A549 (cell line): ENCODE results near the gene MS4A4A.

Experiments
- BHLHE40 ChIP-seq: IDR thresholded peaks from 2 replicates; pipeline ENCODE4 v1.6.1; 2012; ENCODE audit warnings: low read depth, low read length, inconsistent platforms
- EP300 ChIP-seq, 2 experiments: fragments of >200 bp; sonication (Bioruptor Twin); formaldehyde crosslinking; IDR thresholded peaks; 2 replicates in 1 of 2; 3 replicates in 1 of 2; pipeline ENCODE4 v1.6.1; 2016 to 2017
- ESRRA ChIP-seq: fragments of 150-350 bp; IDR thresholded peaks from 2 replicates; pipeline ENCODE4 v1.6.1; 2014; ENCODE audit warnings: mild to moderate bottlenecking, low read length, borderline replicate concordance
- FOXS1 ChIP-seq: fragments of 250-450 bp; sonication (Bioruptor Pico); IDR thresholded peaks from 2 replicates; pipeline ENCODE4 v1.5.0; 2020; ENCODE audit warnings: mild to moderate bottlenecking, moderate library complexity
- JUN ChIP-seq, 2 experiments: fragments of >200 bp; sonication (Bioruptor Twin); formaldehyde crosslinking; IDR thresholded peaks; 2 replicates in 1 of 2; 3 replicates in 1 of 2; pipeline ENCODE4 v1.6.1; 2016 to 2017
- MAX ChIP-seq: IDR thresholded peaks from 2 replicates; pipeline ENCODE4 v1.6.1; 2012
- NR3C1 ChIP-seq: fragments of >200 bp; sonication (Bioruptor Twin); formaldehyde crosslinking; IDR thresholded peaks from 3 replicates; pipeline ENCODE4 v1.6.1; 2017
- POLR2A ChIP-seq: IDR thresholded peaks from 2 replicates; pipeline ENCODE4 v1.6.1; 2012; ENCODE audit warnings: mild to moderate bottlenecking, low read length
- RAD21 ChIP-seq, 2 experiments: fragments of >200 bp in 1 of 2; sonication (Bioruptor Twin) in 1 of 2; formaldehyde crosslinking in 1 of 2; IDR thresholded peaks in 1 of 2; conservative IDR thresholded peaks in 1 of 2; 2 replicates in 1 of 2; 3 replicates in 1 of 2; pipeline ENCODE4 v1.6.1; 2012 to 2018; ENCODE audit warnings: inconsistent platforms in 1 of 2
- TF ChIP-seq, protein P1 (sequence below): fragments of 200-600 bp; sonication (generic); IDR thresholded peaks from 2 replicates; pipeline ENCODE4 v1.6.1; 2016; ENCODE audit warnings: antibody characterized with exemption, mild to moderate bottlenecking, moderate library complexity
- TF ChIP-seq, protein P2 (sequence below): fragments of >200 bp; sonication (Bioruptor Twin); formaldehyde crosslinking; IDR thresholded peaks from 3 replicates; pipeline ENCODE4 v1.5.1; 2016
- TF ChIP-seq, protein P3 (sequence below): fragments of 250-450 bp; sonication (Bioruptor Pico); IDR thresholded peaks from 2 replicates; pipeline ENCODE4 v1.5.0; 2021; ENCODE audit warnings: mild to moderate bottlenecking, moderate library complexity, borderline replicate concordance

- TF ChIP-seq MAX (no peak), RAD21 (conservative IDR thresholded peaks at IDR 0.05 in 1 of 2, IDR thresholded peaks at IDR 0.05 in 1 of 2) (no peak), BHLHE40 (no peak), EP300 (IDR thresholded peaks at IDR 0.05) (no peak), POLR2A (no peak), FOXS1 (CRISPR knock-in tag) (no peak), JUN (IDR thresholded peaks at IDR 0.05) (no peak), ESRRA (no peak), NR3C1 (no peak)
- TF ChIP-seq, protein P1, sequence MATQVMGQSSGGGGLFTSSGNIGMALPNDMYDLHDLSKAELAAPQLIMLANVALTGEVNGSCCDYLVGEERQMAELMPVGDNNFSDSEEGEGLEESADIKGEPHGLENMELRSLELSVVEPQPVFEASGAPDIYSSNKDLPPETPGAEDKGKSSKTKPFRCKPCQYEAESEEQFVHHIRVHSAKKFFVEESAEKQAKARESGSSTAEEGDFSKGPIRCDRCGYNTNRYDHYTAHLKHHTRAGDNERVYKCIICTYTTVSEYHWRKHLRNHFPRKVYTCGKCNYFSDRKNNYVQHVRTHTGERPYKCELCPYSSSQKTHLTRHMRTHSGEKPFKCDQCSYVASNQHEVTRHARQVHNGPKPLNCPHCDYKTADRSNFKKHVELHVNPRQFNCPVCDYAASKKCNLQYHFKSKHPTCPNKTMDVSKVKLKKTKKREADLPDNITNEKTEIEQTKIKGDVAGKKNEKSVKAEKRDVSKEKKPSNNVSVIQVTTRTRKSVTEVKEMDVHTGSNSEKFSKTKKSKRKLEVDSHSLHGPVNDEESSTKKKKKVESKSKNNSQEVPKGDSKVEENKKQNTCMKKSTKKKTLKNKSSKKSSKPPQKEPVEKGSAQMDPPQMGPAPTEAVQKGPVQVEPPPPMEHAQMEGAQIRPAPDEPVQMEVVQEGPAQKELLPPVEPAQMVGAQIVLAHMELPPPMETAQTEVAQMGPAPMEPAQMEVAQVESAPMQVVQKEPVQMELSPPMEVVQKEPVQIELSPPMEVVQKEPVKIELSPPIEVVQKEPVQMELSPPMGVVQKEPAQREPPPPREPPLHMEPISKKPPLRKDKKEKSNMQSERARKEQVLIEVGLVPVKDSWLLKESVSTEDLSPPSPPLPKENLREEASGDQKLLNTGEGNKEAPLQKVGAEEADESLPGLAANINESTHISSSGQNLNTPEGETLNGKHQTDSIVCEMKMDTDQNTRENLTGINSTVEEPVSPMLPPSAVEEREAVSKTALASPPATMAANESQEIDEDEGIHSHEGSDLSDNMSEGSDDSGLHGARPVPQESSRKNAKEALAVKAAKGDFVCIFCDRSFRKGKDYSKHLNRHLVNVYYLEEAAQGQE, result no peak
- TF ChIP-seq, protein P2, sequence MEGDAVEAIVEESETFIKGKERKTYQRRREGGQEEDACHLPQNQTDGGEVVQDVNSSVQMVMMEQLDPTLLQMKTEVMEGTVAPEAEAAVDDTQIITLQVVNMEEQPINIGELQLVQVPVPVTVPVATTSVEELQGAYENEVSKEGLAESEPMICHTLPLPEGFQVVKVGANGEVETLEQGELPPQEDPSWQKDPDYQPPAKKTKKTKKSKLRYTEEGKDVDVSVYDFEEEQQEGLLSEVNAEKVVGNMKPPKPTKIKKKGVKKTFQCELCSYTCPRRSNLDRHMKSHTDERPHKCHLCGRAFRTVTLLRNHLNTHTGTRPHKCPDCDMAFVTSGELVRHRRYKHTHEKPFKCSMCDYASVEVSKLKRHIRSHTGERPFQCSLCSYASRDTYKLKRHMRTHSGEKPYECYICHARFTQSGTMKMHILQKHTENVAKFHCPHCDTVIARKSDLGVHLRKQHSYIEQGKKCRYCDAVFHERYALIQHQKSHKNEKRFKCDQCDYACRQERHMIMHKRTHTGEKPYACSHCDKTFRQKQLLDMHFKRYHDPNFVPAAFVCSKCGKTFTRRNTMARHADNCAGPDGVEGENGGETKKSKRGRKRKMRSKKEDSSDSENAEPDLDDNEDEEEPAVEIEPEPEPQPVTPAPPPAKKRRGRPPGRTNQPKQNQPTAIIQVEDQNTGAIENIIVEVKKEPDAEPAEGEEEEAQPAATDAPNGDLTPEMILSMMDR, result no peak
- TF ChIP-seq, protein P3, sequence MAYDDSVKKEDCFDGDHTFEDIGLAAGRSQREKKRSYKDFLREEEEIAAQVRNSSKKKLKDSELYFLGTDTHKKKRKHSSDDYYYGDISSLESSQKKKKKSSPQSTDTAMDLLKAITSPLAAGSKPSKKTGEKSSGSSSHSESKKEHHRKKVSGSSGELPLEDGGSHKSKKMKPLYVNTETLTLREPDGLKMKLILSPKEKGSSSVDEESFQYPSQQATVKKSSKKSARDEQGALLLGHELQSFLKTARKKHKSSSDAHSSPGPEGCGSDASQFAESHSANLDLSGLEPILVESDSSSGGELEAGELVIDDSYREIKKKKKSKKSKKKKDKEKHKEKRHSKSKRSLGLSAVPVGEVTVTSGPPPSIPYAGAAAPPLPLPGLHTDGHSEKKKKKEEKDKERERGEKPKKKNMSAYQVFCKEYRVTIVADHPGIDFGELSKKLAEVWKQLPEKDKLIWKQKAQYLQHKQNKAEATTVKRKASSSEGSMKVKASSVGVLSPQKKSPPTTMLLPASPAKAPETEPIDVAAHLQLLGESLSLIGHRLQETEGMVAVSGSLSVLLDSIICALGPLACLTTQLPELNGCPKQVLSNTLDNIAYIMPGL, result no peak
Observed at GRCh38 chr11:60230681-60231080, 49.8 kb upstream of the MS4A4A start.
